HG02610 (cell line): Measurements from ENCODE around the gene WIPF1.

Experiments
- ATAC-seq: cut with Tn5 transposase; IDR thresholded peaks from one replicate; pipeline ENCODE4 v1.9.1; 2021; ENCODE audit warnings: mild to moderate bottlenecking, moderate library complexity; ENCODE audit not compliant: unreplicated experiment

The WIPF1 gene

GRCh38 chr2:174546519-174547506 is 50.8 kb downstream of the WIPF1 start:
- ATAC-seq = no peak

DNA sequence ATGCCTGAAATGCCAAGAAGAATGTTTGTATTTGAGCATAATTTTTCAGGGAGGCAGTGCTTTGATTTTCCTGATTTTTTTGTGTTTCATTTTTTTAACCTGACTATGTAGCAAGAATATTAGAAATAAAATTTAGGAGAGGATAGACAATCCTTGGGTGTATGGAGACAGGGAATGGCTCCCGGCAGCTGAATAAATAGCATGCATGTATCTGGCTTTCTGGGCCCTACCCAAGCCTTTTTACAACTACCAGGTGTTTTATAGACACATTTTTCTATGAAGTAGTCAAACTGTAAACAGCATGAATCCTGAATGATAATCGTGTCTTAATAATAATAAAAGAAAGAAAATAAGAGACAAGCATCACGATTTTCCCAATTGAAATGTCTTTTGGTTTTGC is 52.4 kb downstream of the WIPF1 start:
- no peak for ATAC-seq

DNA sequence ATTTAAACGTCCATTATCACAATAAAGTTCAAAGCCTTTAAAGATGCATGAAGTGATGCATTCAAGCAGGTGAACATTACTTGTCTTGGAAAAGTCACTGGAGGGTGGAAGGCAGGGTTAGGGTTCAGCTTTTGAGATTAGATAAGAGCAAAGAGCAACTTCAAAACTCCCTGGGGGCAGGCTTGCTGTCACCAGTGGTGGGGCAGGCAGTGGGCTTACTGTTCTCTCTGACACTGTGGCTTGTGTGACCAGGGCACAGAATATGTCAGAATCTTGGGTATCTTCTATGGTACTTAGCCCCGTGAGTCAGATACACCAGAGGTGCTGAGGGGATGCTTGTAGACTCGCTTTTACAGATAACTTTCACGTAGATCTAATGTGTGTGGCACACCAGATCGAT is 52.8 kb downstream of the WIPF1 start:
- no peak for ATAC-seq

GRCh38 chr2:174544156-174544555 is 53.4 kb downstream of the WIPF1 start:
- ATAC-seq = no peak

DNA sequence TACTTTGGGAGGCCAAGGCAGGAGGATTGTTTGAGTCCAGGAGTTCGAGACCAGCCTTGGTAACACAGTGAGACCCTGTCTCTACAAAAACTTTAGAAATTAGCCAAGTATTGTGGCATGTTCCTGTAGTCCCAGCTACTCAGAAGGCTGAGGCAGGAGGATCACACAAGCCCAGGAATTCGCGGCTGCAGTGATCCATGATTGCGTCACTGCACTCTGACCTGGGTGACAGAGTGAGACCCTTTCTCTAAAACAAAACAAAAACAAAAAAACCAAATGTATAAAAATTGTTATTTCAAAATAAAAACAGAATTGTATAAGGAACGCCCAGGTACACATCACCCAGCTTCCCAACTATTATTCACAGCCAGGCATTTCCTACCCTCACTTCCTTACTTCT is 56.7 kb downstream of the WIPF1 start:
- no peak for ATAC-seq

DNA sequence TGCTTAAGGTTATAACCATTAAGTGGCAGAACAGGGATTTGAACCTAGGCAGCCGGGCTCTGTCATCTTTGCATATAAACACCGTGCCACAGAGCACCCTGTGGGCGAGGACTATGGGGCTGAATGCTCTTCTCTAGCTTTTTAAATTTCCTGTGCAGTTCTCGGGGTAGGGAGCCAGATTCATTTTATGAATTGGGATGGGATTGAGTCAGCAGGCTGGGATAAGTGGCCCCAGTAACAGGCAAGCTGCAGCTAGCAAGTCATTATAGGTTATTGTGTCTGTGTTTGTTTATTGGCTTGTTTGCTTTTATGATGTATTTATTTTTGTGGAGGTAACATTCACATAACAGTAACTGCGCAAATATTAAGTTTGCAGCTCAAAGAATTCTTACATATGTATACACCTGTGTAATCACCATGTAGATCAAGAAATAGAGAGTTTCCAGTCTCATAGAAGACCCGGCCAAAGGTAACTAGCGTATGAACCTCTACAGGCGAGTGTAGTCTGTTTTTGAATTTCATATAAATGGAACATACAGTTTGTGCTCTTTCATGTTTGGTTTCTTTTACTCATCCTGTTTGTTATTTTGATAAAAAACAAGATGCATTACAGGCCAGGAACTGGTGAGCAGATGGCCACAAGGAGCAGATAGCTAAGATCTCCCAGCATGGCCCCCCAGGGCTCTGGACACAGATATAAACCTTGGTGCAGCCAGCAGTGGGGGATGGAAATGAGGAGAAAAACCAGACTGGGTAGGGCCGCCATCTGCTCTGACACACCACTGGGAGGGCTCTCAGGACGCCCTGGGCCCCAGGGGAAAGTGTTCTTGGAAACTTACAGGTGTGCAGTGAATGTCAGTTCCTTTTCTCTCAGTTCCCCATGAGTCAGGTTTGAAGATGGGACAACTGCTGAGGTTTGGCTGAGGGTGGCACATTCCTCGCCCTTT is 61.6 kb downstream of the WIPF1 start:
- ATAC-seq = no peak

DNA sequence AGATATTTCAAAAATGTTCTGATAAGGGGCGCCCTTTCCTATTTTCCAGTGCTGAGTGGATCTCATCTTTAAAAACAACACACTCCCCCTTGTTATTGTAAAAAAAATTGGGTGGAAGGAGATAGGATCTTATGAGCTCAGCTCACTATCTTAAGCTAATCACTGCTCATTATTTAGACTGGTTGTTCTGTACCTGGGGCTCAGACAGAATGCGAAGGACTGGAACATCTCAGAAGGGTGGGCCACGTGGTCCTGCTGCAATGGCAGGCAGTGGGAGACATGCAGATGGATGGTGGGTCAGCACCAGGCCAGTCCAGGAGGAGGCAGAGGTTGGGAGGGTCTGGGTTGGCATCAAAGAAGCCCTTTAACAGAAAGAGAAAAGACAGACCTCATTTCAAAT is 62.5 kb downstream of the WIPF1 start:
- no peak for ATAC-seq

- ATAC-seq = no peak
Observed at GRCh38 chr2:174529916-174530315, 67.7 kb downstream of the WIPF1 start.

GRCh38 chr2:174527959-174528358 is 69.6 kb downstream of the WIPF1 start:
- no peak for ATAC-seq

- ATAC-seq = no peak
Observed at GRCh38 chr2:174527101-174527721, 70.4 kb downstream of the WIPF1 start.

GRCh38 chr2:174524527-174524926 is 73.1 kb downstream of the WIPF1 start:
- no peak for ATAC-seq

DNA sequence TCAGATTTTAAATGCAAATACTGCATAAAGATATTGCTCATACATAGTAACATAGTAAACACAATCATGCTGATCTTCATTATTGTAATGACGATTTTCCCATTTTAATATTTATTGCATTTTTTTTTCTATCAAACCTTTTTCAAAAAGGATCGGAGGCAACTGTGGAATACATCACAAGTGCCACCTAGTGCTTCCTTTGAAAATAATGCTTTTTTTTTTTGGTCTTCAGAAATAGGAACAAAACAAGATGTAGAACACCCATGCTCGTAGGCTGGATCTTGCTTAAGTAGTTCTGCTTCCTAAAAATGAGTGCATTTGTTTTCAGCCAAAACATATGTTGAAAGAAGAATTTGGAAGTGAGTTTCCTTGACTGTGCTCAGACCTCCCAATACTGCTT is 75.1 kb downstream of the WIPF1 start:
- ATAC-seq = no peak

- no peak for ATAC-seq
Observed at GRCh38 chr2:174518395-174518794, 79.2 kb downstream of the WIPF1 start.

DNA sequence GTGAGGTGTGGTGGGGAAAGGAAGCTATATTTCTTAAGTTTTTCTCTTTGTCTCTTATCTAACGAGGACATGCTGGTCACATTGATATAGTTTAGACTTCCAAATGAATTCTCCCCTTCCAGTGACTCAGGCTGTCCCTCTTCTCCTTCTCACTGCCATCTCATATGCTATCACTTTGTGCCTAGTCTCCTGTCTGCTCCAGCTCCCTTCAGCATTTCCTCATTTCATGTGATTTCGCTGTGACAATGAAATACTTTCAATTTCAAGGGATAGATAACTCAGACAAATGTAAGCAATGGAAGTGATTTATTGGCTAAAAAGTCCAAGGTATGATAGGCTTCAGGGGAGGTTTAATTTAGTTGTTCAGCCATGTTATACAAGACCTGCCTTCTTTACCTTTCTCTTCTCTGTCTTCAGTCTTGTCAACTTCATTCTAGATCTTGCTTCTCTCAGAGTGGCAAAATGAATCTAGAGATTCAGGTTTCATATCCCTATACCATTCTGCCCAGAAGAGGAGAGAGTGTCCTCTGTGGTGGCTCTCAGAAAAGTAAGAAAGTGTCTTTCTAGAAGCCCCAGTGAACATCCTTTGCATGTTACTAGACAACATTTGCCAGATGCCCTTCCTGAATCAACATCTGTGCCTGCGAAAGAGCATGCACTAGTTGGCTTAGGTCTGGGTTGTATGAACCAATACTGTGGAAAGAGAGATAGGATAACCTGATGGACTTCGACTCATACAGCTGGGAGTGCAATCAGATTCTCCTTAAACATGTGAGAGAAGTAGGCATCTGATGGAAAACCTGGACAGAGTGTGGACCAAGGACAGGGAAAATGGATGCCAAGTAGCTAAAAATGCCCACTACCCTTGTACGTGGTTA is 80.9 kb downstream of the WIPF1 start:
- ATAC-seq = no peak

- no peak for ATAC-seq
Observed at GRCh38 chr2:174512345-174512744, 85.3 kb downstream of the WIPF1 start.

DNA sequence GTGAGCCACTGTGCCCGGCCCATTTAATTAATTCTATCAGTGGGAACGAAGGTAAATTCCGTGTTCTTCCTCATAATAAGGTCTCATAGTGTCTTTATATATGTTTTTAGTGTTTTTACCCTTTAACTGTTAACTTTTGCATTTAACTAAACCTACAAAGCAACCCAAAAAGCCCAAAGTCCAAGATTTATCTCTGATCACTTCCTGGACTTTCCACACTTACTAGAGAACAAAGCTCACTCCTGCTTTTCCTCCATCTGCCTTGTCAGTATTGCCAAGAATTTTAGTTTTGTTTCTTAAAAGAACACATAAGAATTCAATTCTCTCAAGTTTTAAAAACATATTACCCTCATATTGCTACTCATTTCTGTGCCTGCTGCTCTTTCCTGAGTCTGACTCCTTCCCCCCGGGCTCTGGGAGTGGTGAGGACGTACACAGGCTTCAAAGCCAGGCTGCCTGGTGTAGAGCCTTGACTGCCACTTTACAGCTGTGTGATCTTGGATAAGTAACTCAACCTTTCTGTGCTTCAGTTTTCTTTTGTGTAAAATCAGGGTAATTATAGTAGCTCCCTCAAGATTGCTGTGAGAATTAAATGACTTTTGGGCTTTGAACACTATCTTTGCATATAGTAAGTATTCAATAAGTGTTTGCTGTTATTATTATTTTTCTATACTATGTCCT is 85.9 kb downstream of the WIPF1 start:
- no peak for ATAC-seq

- no peak for ATAC-seq
Observed at GRCh38 chr2:174510583-174511189, 86.9 kb downstream of the WIPF1 start.
